Activated CD4-positive, alpha-beta T cell treated with anti-CD3 and anti-CD28 coated beads, Interleukin-10, Interleukin-2, amounts not matched to agents 100 ng/mL and 50 ng/mL, durations not matched to agents 16 hours and 8 hours (primary cell): ENCODE results near the gene MYL11.

Source experiments
- DNase-seq: peaks from one replicate; pipeline ENCODE4 v3.0.0-alpha.2; 2020

MYL11 gene

GRCh38 chr16:30354423-30355143 lies 20.0 kb upstream of the MYL11 start:
- no peak for DNase-seq

- peak; percentile 96 for DNase-seq
Observed at GRCh38 chr16:30355144-30355953, 19.3 kb upstream of the MYL11 start, which contains the start of gene CD2BP2. CD2BP2 (minus strand) TSS chr16:30355308; CDS start chr16:30354681, 627 bp downstream.

- DNase-seq = no peak
Observed at GRCh38 chr16:30355954-30356308, 18.7 kb upstream of the MYL11 start.

- no peak for DNase-seq
Observed at GRCh38 chr16:30356401-30357084, 18.1 kb upstream of the MYL11 start.

- DNase-seq = no peak
Observed at GRCh38 chr16:30357085-30357714, 17.4 kb upstream of the MYL11 start.

- no peak for DNase-seq
Observed at GRCh38 chr16:30357715-30358576, 16.7 kb upstream of the MYL11 start.

- DNase-seq = no peak
Observed at GRCh38 chr16:30358577-30358936, 16.0 kb upstream of the MYL11 start.

- no peak for DNase-seq
Observed at GRCh38 chr16:30358990-30359870, 15.4 kb upstream of the MYL11 start.

GRCh38 chr16:30359871-30360170 lies 14.8 kb upstream of the MYL11 start:
- no peak for DNase-seq

GRCh38 chr16:30361180-30361579 lies 13.4 kb upstream of the MYL11 start:
- no peak for DNase-seq

- no peak for DNase-seq
Observed at GRCh38 chr16:30365200-30365599, 9.4 kb upstream of the MYL11 start.

- DNase-seq = no peak
Observed at GRCh38 chr16:30366511-30366910, 8.1 kb upstream of the MYL11 start.

- DNase-seq = no peak
Observed at GRCh38 chr16:30367349-30368009, 7.1 kb upstream of the MYL11 start.

- no peak for DNase-seq
Observed at GRCh38 chr16:30368122-30368791, 6.3 kb upstream of the MYL11 start.

- DNase-seq = no peak
Observed at GRCh38 chr16:30368792-30369090, 5.9 kb upstream of the MYL11 start.

- DNase-seq = no peak
Observed at GRCh38 chr16:30369091-30369937, 5.3 kb upstream of the MYL11 start.

GRCh38 chr16:30369938-30370455 lies 4.6 kb upstream of the MYL11 start:
- DNase-seq = no peak

- DNase-seq = peak; percentile 100
Observed at GRCh38 chr16:30370456-30371247, 4.0 kb upstream of the MYL11 start, which contains the start of gene TBC1D10B. TBC1D10B (minus strand) TSS chr16:30370494; CDS start chr16:30370183, 311 bp downstream.
